Left ventricle myocardium superior (tissue), 1 donor: ENCODE data around the gene PRR19. TPM values are rescaled to one million over a fixed set of nuclear protein-coding genes. Genes with fewer than 3 reads are reported as not detected.
"Not testable (repeated sequence)": the region's sequence is repeated elsewhere in the genome, so short reads cannot be mapped to it uniquely, and the experiment has no call there.

Experiments used
- ATAC-seq: fragments of 200-7000 bp; cut with Tn5 transposase; one replicate; pipeline ENCODE4 v1.9.1; 2020; ENCODE audit warnings: mild to moderate bottlenecking, moderate library complexity
- DNase-seq: peaks from one replicate; pipeline ENCODE4 v3.0.0-alpha.2; 2020
- intact Hi-C: fragments of 100-400 bp; cut with micrococcal nuclease; formaldehyde crosslinking; loops from one replicate; pipeline ENCODE4 v1.11.0; 2022
- total RNA-seq: library from RNA; stranded (reverse); fragmentation: NEBNext Ultra II Directional; extraction: Animal tissue kit (Norgen Biotek cat#: 25700); gene quantifications from one replicate; pipeline ENCODE4 v1.2.1, GENCODE V29; 2021
- donor health status: DM: no; HTN: yes; CAD: no; lungs with severe emphysema.

PRR19 gene
- total RNA-seq, 1 donor from 2014 or later, result not detected

GRCh38 chr19:42316223-42317211 lies 14.6 kb downstream of the PRR19 start:
- intact Hi-C loops, result no loop called here
- ATAC-seq, result no peak
- peak; percentile 48 for DNase-seq

GRCh38 chr19:42317535-42317934 lies 15.6 kb downstream of the PRR19 start:
- no peak for ATAC-seq
- no peak for DNase-seq
- intact Hi-C loops, result no loop called here

GRCh38 chr19:42322305-42322704 lies 20.4 kb downstream of the PRR19 start:
- DNase-seq (no peak), ATAC-seq (no peak)
- intact Hi-C loops, result no loop called here

GRCh38 chr19:42323473-42323851 lies 21.5 kb downstream of the PRR19 start:
- ATAC-seq (no peak), DNase-seq (no peak)
- intact Hi-C loops, result no loop called here

- ATAC-seq (no peak), DNase-seq (peak; percentile 36)
- intact Hi-C loops, result no loop called here
Measured at GRCh38 chr19:42323852-42324654, 22.1 kb downstream of the PRR19 start.

GRCh38 chr19:42324655-42325307 lies 22.8 kb downstream of the PRR19 start:
- ATAC-seq, result no peak
- DNase-seq, result peak; percentile 37
- intact Hi-C loops, result no loop called here

GRCh38 chr19:42325308-42325895 lies 23.5 kb downstream of the PRR19 start, which contains the start of gene MEGF8:
Gene MEGF8 (plus strand): TSS chr19:42325635. CDS start chr19:42326244, 609 bp downstream.
- peak; percentile 97 for DNase-seq
- ATAC-seq, result peak; percentile 98
- intact Hi-C loops, result no loop called here

- peak; percentile 26 for ATAC-seq
- DNase-seq, result peak; percentile 47
- intact Hi-C loops, result no loop called here
Measured at GRCh38 chr19:42325896-42326771, 24.2 kb downstream of the PRR19 start.

GRCh38 chr19:42326969-42327368 lies 25.0 kb downstream of the PRR19 start:
- ATAC-seq (no peak), DNase-seq (no peak)
- intact Hi-C loops, result no loop called here

- intact Hi-C loops, result no loop called here
- DNase-seq (no peak), ATAC-seq (no peak)
Measured at GRCh38 chr19:42327381-42327780, 25.4 kb downstream of the PRR19 start.

GRCh38 chr19:42328106-42328505 lies 26.2 kb downstream of the PRR19 start:
- ATAC-seq (no peak), DNase-seq (no peak)
- intact Hi-C loops, result no loop called here

GRCh38 chr19:42328854-42329253 lies 26.9 kb downstream of the PRR19 start:
- ATAC-seq (no peak), DNase-seq (no peak)
- intact Hi-C loops, result no loop called here

GRCh38 chr19:42330241-42330711 lies 28.3 kb downstream of the PRR19 start:
- ATAC-seq (no peak), DNase-seq (no peak)
- intact Hi-C loops, result no loop called here

GRCh38 chr19:42331333-42331732 lies 29.4 kb downstream of the PRR19 start:
- DNase-seq, intact Hi-C loops, ATAC-seq: not testable (repeated sequence)

GRCh38 chr19:42332059-42332458 lies 30.1 kb downstream of the PRR19 start:
- intact Hi-C loops, result no loop called here
- no peak for DNase-seq
- ATAC-seq, result peak; percentile 57

- no peak for DNase-seq
- intact Hi-C loops, result no loop called here
- ATAC-seq, result no peak
Measured at GRCh38 chr19:42333018-42333417, 31.1 kb downstream of the PRR19 start.

GRCh38 chr19:42333975-42334696 lies 32.2 kb downstream of the PRR19 start:
- DNase-seq, result no peak
- ATAC-seq, result no peak
- intact Hi-C loops, result no loop called here
